ENCODE results near the gene KCTD1.
"Not testable (repeated sequence)": the region's sequence is repeated elsewhere in the genome, so short reads cannot be mapped to it uniquely, and the experiment has no call there.

The KCTD1 gene

GRCh38 chr18:26438980-26439379 is 109.4 kb downstream of the KCTD1 start:
- Histone ChIP-seq H3K4me3 (ENCODE audit: low read length) (no peak overlapping the region), H3K9ac (ENCODE audit: low read length) (no peak overlapping the region), H3K27me3 (ENCODE audit: control insufficient read depth, insufficient read depth, low read length) (no peaks in the 10 kb centered on the region), H3K4me1 (ENCODE audit: control insufficient read depth, insufficient read depth, low read length) (peaks cover 11% of the 10 kb centered on the region), H3K9me3 (ENCODE audit: control insufficient read depth, low read length) (no peaks in the 10 kb centered on the region), H3K36me3 (ENCODE audit: control insufficient read depth, insufficient read depth, low read length) (no peaks in the 10 kb centered on the region)

GRCh38 chr18:26437634-26438033 is 110.7 kb downstream of the KCTD1 start:
- not testable (repeated sequence) for H3K4me3 ChIP-seq (ENCODE audit: low read length); H3K36me3 ChIP-seq (ENCODE audit: control insufficient read depth, insufficient read depth, low read length)

GRCh38 chr18:26436176-26437051 is 111.9 kb downstream of the KCTD1 start:
- Histone ChIP-seq H3K4me3 (ENCODE audit: low read length) (no peak overlapping the region), H3K36me3 (ENCODE audit: control insufficient read depth, insufficient read depth, low read length) (no peaks in the 10 kb centered on the region), H3K4me1 (ENCODE audit: control insufficient read depth, insufficient read depth, low read length) (peaks cover 11% of the 10 kb centered on the region), H3K9ac (ENCODE audit: low read length) (no peak overlapping the region), H3K27me3 (ENCODE audit: control insufficient read depth, insufficient read depth, low read length) (no peaks in the 10 kb centered on the region), H3K9me3 (ENCODE audit: control insufficient read depth, low read length) (no peaks in the 10 kb centered on the region)

More at GRCh38 chr18:26437634-26438033, 110.7 kb downstream of the KCTD1 start:
- not testable (repeated sequence) for H3K9me3 ChIP-seq (ENCODE audit: control insufficient read depth, low read length); H3K9ac ChIP-seq (ENCODE audit: low read length); H3K27me3 ChIP-seq (ENCODE audit: control insufficient read depth, insufficient read depth, low read length)
- peaks cover 11% of the 10 kb centered on the region for H3K4me1 ChIP-seq (ENCODE audit: control insufficient read depth, insufficient read depth, low read length)

- H3K27me3 ChIP-seq (ENCODE audit: control insufficient read depth, insufficient read depth, low read length): no peaks in the 10 kb centered on the region
- no peak overlapping the region for H3K4me3 ChIP-seq (ENCODE audit: low read length)
- H3K9ac ChIP-seq (ENCODE audit: low read length): no peak overlapping the region
- H3K36me3 ChIP-seq (ENCODE audit: control insufficient read depth, insufficient read depth, low read length): no peaks in the 10 kb centered on the region
- H3K9me3 ChIP-seq (ENCODE audit: control insufficient read depth, low read length): no peaks in the 10 kb centered on the region
- H3K4me1 ChIP-seq (ENCODE audit: control insufficient read depth, insufficient read depth, low read length): peaks cover 11% of the 10 kb centered on the region
Observed at GRCh38 chr18:26435415-26436095, 112.8 kb downstream of the KCTD1 start.

DNA sequence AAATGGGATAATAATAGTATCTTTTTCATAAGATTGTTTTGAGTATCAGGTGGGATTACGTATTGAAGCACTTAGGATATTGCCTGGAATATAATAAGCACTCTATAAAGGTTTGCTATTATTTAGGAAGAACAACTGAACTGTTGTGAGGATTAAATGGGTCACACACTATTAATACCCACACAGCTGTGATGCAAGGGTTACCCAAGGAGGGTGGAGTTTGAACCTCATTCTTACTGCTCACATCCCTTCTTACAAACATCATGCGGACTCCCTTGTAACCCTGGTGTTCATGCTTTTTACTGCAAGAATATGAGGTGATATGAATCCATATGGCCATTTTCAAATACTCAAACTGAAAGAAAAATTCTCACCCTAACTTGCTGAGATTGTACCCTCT is 113.5 kb downstream of the KCTD1 start:
- Histone ChIP-seq H3K4me1 (ENCODE audit: control insufficient read depth, insufficient read depth, low read length) (peaks cover 11% of the 10 kb centered on the region), H3K4me3 (ENCODE audit: low read length) (no peak overlapping the region), H3K9ac (ENCODE audit: low read length) (no peak overlapping the region), H3K36me3 (ENCODE audit: control insufficient read depth, insufficient read depth, low read length) (no peaks in the 10 kb centered on the region), H3K9me3 (ENCODE audit: control insufficient read depth, low read length) (no peaks in the 10 kb centered on the region), H3K27me3 (ENCODE audit: control insufficient read depth, insufficient read depth, low read length) (no peaks in the 10 kb centered on the region)

DNA sequence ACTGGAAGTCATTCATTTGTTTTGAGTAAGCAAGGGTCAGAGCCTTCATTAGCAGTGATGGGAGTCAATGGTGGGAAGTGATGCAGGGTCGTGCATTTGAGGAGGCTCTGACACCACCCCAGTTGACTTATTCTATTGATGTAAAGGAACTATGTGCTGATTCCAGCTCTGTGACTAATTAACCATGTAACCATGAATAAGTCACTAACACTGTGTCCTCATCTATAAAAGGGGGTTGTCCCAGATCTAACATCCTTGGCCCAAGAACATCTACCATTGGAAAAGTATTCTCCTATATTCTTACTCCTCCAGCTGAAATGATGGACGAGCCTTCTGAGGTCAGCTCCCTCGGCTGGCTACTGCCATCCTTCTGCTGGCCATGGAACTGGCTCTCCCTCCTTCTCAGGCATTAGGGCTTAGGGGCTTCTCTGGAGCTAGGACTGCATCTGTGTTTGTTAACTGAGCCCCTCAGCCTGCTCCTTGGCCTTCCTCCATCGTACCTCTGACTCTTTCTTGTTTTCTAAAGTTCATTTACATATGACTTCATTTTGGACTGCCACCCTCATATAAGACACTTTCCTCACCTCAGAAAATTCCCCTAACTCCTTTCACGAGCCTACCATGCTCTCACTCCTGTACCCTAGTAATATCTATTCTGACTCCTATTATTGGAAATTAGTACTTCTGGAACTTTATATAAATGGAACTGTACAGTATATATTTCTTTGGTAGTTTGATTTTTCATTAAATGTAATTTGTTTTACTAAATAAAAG is 115.5 kb downstream of the KCTD1 start:
- H3K27me3 ChIP-seq (ENCODE audit: control insufficient read depth, insufficient read depth, low read length): no peaks in the 10 kb centered on the region
- peaks cover 11% of the 10 kb centered on the region for H3K4me1 ChIP-seq (ENCODE audit: control insufficient read depth, insufficient read depth, low read length)
- no peak overlapping the region for H3K4me3 ChIP-seq (ENCODE audit: low read length)
- H3K36me3 ChIP-seq (ENCODE audit: control insufficient read depth, insufficient read depth, low read length): no peaks in the 10 kb centered on the region
- no peak overlapping the region for H3K9ac ChIP-seq (ENCODE audit: low read length)
- H3K9me3 ChIP-seq (ENCODE audit: control insufficient read depth, low read length): no peaks in the 10 kb centered on the region

- Histone ChIP-seq H3K36me3 (ENCODE audit: control insufficient read depth, insufficient read depth, low read length) (no peaks in the 10 kb centered on the region), H3K9me3 (ENCODE audit: control insufficient read depth, low read length) (no peaks in the 10 kb centered on the region), H3K9ac (ENCODE audit: low read length) (no peak overlapping the region), H3K27me3 (ENCODE audit: control insufficient read depth, insufficient read depth, low read length) (no peaks in the 10 kb centered on the region), H3K4me1 (ENCODE audit: control insufficient read depth, insufficient read depth, low read length) (no peaks in the 10 kb centered on the region), H3K4me3 (ENCODE audit: low read length) (no peak overlapping the region)
Observed at GRCh38 chr18:26429535-26430226, 118.7 kb downstream of the KCTD1 start.

- no peaks in the 10 kb centered on the region for H3K27me3 ChIP-seq (ENCODE audit: control insufficient read depth, insufficient read depth, low read length)
- H3K36me3 ChIP-seq (ENCODE audit: control insufficient read depth, insufficient read depth, low read length): no peaks in the 10 kb centered on the region
- H3K4me3 ChIP-seq (ENCODE audit: low read length): no peak overlapping the region
- no peak overlapping the region for H3K9ac ChIP-seq (ENCODE audit: low read length)
- no peaks in the 10 kb centered on the region for H3K4me1 ChIP-seq (ENCODE audit: control insufficient read depth, insufficient read depth, low read length)
- H3K9me3 ChIP-seq (ENCODE audit: control insufficient read depth, low read length): no peaks in the 10 kb centered on the region
Observed at GRCh38 chr18:26425148-26425531, 123.2 kb downstream of the KCTD1 start.

- Histone ChIP-seq H3K9me3 (ENCODE audit: control insufficient read depth, low read length) (no peaks in the 10 kb centered on the region), H3K27me3 (ENCODE audit: control insufficient read depth, insufficient read depth, low read length) (no peaks in the 10 kb centered on the region), H3K9ac (ENCODE audit: low read length) (no peak overlapping the region), H3K4me3 (ENCODE audit: low read length) (no peak overlapping the region), H3K4me1 (ENCODE audit: control insufficient read depth, insufficient read depth, low read length) (no peaks in the 10 kb centered on the region), H3K36me3 (ENCODE audit: control insufficient read depth, insufficient read depth, low read length) (no peaks in the 10 kb centered on the region)
Observed at GRCh38 chr18:26424428-26425147, 123.8 kb downstream of the KCTD1 start.

- H3K4me3 ChIP-seq (ENCODE audit: low read length): no peak overlapping the region
- no peaks in the 10 kb centered on the region for H3K27me3 ChIP-seq (ENCODE audit: control insufficient read depth, insufficient read depth, low read length)
- H3K36me3 ChIP-seq (ENCODE audit: control insufficient read depth, insufficient read depth, low read length): no peaks in the 10 kb centered on the region
- H3K9me3 ChIP-seq (ENCODE audit: control insufficient read depth, low read length): no peaks in the 10 kb centered on the region
- no peak overlapping the region for H3K9ac ChIP-seq (ENCODE audit: low read length)
- H3K4me1 ChIP-seq (ENCODE audit: control insufficient read depth, insufficient read depth, low read length): no peaks in the 10 kb centered on the region
Observed at GRCh38 chr18:26422472-26423162, 125.7 kb downstream of the KCTD1 start.

- Histone ChIP-seq H3K27me3 (ENCODE audit: control insufficient read depth, insufficient read depth, low read length) (no peaks in the 10 kb centered on the region), H3K4me1 (ENCODE audit: control insufficient read depth, insufficient read depth, low read length) (no peaks in the 10 kb centered on the region), H3K36me3 (ENCODE audit: control insufficient read depth, insufficient read depth, low read length) (no peaks in the 10 kb centered on the region), H3K4me3 (ENCODE audit: low read length) (no peak overlapping the region), H3K9ac (ENCODE audit: low read length) (no peak overlapping the region), H3K9me3 (ENCODE audit: control insufficient read depth, low read length) (no peaks in the 10 kb centered on the region)
Observed at GRCh38 chr18:26421931-26422330, 126.4 kb downstream of the KCTD1 start.

Measured in mucosa of stomach (tissue), 1 donor.